Ureter (tissue), 1 donor: ENCODE data around the gene FOXN3. TPM values are rescaled to one million over a fixed set of nuclear protein-coding genes. Genes with fewer than 3 reads are reported as not detected.

Experiments used
- DNase-seq: peaks from one replicate; pipeline ENCODE4 v3.0.0-alpha.2; 2020; ENCODE audit warnings: low spot score
- total RNA-seq: library from RNA; stranded (reverse); gene quantifications from one replicate; pipeline ENCODE4 v1.2.4, GENCODE V29; 2023
- donor health status: DM: yes; HTN: yes; CAD: no.

FOXN3 gene
- total RNA-seq, 1 donor from 2014 or later = 91.7 TPM

DNA sequence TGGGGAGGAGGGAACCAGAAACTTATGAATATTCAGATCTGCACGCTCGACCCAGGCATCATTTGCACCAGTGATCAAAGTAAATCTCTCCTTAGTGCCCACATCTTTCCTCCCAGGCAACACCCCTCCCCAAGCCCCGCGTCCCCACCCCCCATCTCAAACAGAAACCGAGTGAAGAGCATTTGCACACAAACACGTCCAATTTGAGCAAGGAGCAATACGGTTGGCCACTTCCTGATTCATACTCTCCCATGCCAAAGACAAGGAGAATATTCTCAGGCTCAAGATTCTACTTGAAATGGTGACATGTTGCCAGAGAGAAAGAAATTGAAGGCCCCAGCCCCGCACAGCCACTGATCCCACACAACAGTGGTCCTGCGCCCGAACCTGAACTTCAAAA is 7.1 kb downstream of the FOXN3 start:
- DNase-seq = no peak

DNA sequence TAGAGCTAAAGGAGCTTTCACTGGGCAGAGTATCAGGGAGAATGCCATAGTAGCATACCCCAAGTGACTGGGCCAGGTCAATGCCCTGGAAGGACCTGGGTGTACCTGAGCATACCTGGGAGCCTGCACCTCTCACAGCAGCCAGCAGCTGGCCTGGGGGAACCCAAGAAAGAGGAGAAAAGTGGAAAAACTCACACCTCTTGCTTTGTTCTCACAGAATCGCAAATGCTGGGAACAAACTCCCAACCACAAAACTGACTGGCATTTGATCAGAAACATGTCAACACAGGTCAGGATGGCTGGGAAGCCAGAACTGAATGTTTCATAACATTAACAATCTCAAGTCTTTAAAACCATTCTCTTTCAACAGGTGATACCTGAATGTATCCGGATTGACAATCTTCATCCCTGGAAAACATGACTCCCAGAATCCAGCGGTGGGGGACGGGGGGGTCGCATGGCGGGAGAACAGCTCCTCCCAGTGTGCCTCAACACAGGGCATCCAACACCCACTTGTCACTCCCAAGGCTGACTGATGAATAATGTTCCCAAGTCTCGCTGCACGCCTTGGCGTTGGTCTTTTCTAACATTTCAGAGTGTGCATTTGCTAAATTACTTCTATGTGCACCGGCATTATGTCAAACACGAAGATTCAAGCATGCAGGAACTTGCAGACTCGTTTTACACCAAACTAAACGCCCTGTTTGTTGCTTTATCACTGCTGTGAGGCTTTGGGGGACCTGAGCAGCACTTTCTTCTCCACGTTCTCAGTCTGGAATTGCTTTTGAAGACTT is 7.9 kb downstream of the FOXN3 start:
- DNase-seq = no peak

DNA sequence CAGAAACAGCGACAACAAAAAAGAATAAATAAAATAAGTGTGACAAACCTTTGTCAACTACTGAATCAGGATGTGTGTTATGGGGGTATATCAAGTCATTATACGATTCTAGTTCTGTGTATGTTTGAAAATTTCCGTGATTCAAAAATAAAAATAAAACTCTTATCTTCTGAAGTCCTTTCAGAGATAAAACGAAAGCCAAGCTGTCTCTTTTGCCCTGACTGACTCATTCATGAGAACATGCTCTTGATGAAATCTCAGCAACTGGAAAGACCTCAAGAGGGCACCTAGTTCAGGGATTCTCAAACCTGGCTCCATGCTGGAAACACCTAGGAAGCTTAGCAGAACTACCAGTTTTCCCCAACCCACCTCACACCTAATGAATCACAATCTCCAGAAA is 9.2 kb downstream of the FOXN3 start:
- no peak for DNase-seq

DNA sequence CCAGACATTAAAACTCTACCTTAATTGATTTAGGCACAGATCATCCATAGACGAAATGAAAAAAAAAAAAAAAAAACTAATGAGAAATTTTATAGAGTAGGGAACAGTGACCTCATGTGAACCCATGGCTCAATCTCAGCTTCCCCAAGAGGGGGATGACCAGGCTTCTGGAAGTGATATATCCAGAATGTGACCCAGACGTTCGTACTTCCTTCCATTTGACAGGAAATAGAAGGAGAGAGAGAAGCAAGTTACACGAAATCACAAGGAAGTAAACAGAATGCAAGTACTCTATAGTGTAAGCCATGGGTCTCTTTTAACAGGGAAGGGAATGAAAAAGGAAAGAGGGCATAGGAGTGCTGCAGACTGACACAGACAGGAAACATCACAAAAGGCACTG is 10.1 kb downstream of the FOXN3 start:
- DNase-seq = no peak

DNA sequence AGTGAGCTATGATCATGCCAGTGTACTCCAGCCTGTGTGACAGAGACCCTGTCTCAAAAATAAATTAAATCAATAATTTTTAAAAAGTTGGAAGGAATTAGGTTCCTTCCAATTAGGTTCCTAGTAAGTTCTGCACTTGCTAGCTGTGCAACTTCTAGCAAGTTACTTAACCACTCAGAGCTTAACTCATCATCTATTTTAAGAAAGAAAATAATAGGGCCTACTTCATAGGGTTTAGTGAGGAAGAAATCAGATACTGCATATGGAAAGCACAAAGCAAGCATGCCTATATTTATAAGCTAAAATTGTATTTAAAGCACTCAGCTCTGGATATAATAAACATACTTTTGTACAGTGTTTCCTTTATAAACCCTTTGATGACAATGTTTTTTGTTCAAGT is 10.7 kb downstream of the FOXN3 start:
- DNase-seq = no peak

DNA sequence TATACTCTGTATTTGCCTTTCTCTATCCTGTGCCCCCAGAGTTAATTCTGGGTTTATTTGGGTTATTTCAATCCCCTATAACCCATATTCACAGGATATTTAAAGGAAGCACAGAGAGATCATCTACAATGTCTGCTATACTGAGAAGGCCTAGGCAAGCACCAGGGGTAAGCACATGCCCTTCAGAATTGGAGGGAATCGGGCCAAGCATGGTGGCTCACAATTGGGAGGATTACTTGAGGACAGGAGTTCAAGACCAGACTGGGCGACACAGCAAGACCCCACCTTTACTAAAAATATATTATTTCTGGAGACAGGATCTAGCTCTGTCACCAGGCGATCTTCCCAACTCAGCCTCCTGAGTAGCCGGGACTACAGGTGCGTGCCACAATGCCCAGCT is 11.3 kb downstream of the FOXN3 start:
- DNase-seq = no peak

DNA sequence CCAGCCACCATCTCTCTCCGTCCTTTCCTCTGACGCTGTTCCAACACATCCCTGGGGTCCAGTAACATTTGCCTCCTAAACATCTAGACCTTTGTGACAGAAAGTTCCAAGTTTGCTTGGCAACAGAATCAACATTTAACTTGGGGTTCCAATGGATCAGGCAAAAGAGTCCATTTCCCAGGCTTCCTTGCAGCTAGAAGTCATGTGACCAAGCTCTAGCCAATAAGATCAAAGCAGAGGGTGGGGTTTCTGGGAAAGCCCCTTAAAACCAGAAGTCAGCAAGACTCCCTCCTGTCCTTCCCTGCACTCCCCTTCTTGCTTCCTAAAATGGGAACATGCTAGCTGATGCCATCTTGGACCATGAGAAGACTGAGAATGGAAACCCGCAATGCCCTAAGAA is 14.7 kb downstream of the FOXN3 start:
- DNase-seq = no peak

DNA sequence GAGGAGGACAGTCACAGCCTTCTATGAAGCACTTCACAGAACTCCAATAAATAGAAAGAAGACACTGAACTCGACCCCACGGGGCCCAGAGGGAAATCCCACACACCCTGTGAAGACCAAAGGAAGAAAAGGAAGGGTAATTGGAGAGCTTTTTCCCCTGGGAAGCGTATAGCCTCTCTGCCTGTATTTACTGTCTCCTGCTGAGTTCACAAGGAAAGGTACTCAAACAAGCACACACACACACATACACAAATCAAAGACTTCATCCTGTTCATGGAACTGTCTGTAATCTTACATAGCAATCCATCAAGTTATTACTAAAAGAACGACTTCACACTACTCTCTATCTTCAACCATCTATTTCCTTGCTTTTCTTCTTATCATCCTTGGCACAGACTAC is 15.3 kb downstream of the FOXN3 start:
- no peak for DNase-seq

DNA sequence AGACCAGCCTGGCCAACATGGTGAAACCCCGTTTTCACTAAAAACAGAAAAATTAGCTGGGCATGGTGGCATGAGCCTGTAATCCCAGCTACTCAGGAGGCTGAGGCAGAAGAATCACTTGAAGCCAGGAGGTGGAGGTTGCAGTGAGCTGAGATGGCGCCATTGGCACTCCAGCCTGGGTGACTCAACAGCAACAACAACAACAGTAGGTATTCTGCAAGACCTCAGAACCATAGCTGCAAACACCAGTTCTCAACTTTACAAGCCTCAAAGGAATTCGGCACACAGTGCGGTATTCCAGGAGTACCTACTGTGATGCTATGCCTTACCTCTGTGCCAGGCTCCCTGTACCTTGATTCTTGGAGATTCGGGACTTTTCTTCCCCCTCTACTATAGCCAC is 15.8 kb downstream of the FOXN3 start:
- no peak for DNase-seq

DNA sequence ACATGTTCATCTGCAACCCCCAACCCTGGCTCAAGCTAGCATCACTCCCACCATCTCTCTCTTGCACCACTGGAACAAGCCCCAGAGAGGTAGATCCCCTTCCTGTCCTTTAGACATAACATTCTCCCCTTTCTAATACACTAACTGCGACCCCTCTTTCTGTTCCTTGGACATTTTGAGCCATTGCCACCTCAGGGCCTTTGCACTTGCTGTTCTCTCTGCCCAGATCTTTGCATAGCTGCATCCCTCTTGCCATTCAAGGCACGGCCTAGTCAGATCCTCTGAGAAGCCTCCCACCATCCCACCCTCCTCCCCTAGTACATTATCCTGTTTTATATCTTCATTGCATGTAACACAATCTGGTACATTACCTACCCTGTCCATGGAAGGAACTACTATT is 16.5 kb downstream of the FOXN3 start:
- no peak for DNase-seq

DNA sequence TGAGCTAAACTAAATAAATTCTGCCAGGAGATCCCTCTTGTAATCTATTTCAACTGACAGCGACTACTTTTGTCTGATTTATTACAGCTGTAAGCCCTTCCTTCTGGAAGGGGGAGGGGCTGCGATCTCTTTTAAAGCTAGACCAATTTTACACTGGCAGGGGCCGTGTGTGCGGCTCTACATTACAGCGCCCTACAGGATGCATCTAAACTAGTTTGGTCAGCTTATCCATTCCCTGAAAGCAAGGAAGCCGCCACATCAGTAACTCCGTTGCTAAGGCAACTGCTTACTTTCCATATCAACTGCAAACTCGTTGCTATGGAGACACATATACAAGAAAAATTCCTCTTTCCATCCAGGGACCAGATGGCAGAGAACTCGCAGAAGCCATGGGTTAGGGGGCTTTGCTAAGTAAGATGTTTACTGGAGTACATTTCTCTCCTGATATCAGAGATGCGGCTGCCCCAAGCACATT is 17.4 kb downstream of the FOXN3 start:
- DNase-seq = no peak

DNA sequence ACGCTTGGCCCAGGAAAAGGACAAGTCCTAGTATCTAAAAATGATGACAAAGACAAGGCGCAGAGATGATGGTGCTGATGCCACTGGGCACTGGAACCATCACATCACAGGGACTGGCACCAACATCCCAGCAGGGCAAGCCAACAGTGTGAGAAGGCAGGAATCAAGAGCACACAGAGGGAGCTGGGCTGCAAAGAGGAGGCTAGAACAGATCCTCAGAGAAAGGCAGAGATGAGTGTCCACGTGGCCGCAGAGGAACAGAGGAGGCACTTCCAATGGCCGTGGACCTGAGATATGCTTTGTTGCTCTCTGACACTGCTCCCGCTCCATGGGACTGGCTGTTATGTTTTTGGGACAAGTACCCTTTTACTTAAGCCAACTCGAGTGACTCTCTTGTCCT is 17.9 kb downstream of the FOXN3 start:
- DNase-seq = no peak

DNA sequence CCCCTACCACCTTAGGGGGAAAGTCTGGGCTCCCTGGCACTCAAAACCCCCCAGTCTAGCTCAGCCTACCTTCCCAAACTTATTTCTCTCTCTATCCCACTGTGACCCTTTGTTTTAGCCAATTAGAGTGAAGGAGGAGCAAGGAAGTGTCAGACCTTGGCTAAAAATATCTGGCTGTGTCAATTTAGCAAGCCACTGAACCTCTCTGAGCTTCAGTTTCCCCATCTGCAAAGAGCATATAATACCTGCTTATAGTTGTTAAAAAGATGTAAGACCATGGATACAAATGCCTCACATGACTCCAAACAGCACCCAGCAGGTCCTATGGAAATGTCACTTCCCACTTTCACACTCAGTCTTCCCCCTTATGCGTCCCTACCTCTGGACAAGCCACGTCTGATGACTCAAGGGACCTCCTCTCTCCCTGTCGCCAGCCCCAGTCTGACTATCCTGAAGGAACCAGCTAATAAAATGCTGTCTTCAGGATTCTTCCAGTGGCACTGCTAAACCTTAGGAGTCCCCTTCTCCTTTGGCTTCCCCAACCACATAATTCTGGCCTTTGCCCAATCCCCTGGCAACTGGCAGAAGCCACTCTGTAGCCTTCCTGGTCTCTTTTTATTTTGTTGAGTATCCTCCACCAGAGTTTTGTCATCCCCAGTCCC is 19.3 kb downstream of the FOXN3 start:
- no peak for DNase-seq

DNA sequence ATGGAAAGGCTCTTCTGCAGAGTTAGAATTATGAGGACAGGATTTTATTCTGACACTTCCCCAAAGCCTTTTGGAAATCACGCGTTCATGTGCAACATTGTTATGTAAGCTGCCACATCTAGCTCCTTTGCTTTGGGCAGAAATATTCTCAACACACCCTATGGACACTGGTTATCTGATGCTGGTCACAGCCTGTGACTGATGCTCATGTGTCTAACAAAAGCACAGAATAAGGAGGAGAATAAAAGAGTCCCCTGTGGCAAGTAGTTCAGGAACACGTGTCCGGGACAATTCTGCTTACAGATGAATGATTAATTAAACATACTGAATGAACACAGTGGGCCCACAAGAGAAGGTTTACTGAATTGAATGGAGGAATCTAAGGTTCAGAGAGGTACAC is 22.1 kb downstream of the FOXN3 start:
- no peak for DNase-seq

DNA sequence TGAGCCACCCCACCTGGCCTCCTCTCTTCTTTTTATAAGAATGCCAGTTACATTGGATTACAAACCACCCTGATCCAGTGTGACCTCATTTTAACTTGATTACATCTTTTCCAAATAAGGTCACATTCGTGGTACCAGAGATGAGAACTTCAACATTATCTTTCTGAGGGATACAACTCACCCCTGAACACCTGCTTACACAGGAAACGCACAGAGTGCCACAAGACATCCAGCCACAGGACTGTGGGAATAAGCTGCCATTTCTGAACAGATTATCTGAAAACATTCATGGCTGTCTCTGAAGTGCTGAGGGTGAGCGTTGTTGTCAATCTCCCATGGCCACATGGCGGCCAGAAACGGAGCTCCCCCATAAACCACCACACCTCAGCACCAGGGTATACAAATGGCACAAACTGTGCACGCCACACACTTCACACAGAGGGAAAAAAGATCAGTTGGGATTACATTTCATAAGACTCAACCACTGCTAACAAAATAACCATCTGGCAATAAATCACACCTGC is 23.7 kb downstream of the FOXN3 start:
- DNase-seq = no peak

DNA sequence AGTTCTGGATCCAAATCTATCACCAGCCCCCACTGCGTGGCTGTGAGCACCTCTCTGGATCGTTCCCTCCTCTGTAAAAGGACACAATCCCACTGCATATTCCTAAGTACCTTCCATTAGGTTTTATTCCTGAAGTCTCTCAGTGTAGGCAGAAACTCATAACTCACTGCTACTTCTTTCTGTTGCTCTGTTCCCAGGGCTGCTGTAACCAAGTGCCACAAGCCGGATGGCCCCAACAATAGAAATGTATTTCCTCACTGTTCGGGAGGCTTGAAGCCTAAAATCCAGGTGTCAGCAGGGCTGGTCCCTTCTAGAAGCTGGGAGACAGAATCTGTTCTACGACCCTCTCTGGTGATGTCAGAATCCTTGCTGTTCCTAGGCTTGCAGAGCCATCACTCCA is 24.9 kb downstream of the FOXN3 start:
- no peak for DNase-seq

DNA sequence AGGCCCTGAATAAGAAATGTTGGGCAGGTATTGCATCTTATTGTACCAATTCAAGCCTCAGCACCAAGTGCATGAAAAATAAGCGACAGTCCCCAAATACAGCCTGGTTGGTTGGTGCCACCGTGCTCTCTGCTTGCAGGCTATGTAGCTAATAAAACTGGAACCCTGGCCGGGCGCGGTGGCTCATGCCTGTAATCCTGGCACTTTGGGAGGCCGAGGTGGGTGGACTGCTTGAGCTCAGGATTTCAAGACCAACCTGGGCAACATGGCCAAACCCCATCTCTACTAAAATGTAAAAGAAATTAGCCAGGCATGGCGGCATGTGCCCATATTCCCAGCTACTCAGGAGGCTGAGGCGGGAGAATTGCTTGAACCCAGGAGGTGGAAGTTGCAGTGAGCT is 25.5 kb downstream of the FOXN3 start:
- no peak for DNase-seq

DNA sequence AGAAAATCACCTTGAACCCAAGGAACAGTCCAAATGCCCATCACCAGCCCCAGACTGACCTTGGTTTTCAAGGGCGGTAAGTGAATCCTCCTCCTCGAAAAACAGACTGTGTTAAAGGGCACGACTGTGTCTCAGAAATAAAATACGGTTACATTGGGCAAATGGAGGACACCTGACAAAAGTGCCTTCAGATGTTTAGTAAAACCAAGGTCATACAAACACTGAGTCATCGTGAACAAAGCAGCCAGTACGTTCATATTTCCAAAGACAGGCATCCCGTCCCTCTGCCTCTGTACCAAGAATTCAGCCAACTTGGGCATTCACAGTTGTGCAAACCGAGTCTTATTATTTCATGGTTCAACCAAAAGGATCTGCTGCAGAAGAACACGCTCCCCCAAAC is 25.9 kb downstream of the FOXN3 start:
- DNase-seq = no peak

DNA sequence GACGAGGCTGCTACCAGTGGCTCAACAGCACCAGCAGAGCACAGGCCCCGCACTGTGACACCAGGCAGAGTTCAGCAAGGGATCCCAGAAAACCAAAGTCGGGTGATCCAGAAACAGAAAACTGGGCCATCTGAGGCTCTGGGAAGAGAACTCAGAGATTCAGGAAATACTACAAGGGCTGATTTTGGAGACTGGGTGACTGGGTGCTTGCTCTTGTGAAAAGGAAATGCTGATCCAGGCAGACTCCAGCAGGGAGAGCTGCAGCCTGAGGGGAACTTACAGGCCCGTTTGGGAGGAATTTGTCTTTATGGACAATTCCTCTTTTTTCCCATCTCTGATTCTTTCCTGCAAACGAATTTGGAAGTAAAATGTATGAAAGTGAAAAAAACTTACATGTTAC is 28.2 kb downstream of the FOXN3 start:
- DNase-seq = no peak

DNA sequence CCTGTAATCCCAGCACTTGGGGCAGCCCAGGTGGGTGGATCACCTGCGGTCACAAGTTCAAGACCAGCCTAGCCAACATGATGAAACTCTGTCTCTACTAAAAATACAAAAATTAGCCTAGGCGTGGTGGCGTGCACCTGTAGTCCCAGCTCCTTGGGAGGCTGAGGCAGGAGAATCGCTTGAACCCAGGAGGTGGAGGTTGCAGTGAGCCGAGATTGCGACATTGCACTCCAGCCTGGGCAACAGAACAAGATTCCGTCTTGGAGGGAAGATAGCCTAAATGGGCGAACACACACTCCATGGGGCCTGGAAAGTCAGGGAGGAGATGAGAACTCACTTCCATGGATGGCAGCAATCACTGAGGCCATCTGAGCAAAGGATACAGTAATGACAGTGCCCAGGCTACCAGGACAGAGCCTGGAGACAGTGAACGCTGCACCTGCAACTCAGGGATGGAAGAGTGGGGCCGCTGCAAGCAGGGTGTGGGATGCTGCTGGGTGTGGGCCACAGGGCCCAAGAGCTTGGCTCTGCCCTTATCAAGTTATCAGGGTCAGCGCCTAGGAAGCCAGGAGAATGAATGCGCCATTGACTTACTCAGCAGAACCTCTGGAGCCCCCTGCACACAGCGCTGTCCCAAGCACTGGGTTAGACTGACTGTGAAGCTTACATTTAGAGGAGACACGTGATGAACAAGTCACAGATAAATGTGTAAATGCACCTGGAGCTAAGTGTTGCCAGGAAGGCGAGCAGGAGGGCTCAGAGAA is 28.9 kb downstream of the FOXN3 start:
- DNase-seq = no peak

DNA sequence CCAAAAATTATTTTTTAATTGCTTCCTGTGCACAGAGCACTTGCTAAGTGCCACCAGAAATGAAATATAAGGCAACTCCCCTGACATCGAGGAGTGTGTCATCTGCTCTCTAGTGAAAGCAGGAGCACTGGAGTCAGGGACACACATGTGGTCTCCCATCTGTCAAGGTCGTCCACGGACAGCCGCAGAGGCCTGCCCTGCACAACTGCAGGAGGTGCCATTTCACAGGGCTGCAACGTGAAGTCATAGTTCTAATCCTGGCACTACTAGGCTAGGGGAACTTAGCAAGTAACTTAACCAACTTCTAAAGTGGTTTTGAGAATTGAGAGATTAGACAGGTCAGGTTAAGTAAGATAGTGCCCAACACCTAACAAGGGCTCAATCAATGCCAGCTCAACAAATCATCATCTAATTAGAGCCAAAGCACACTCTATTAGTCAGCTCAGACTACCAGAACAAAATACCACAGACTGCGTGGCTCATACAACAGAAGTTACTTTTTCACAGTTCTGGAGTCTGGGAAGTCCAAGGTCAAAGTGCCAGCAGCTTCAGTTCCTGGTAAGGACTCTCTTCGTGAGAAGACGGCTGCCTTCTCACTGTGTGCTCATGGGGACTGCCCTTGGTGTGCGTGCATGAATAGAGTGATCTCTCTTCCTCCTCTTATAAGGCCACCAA is 30.7 kb downstream of the FOXN3 start:
- DNase-seq = no peak

DNA sequence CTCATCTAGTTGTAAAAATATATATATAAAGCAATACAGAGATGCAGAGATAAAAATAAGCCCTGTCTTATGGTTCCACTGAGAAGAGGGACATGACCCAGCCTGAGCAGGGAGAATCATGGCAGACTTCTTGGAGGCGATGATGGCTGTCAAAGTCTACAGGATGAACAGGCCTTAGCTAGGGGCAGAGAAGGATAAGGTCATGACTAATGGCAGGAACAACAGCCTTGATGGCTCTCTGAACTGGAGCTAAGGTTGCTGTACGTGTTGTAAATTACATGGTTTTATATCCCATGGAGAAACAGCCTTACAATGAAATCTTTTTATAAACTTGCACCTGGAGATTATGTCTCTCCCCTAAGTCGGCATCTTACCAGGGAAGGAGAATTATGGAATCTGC is 32.4 kb downstream of the FOXN3 start:
- no peak for DNase-seq
